Raji (cell line): ENCODE measurements around the gene HOXA9.

Source experiments
- POLR2A ChIP-seq: IDR thresholded peaks from 2 replicates; pipeline ENCODE4 v1.6.1; 2011; ENCODE audit warnings: low read depth, low read length, control low read depth; ENCODE audit not compliant: insufficient read depth

Gene HOXA9

GRCh38 chr7:27177795-27178320 is 12.5 kb upstream of the HOXA9 start:
- TF ChIP-seq POLR2A: no peak

- no peak for TF ChIP-seq POLR2A
Measured at GRCh38 chr7:27176962-27177794, 11.8 kb upstream of the HOXA9 start.

DNA sequence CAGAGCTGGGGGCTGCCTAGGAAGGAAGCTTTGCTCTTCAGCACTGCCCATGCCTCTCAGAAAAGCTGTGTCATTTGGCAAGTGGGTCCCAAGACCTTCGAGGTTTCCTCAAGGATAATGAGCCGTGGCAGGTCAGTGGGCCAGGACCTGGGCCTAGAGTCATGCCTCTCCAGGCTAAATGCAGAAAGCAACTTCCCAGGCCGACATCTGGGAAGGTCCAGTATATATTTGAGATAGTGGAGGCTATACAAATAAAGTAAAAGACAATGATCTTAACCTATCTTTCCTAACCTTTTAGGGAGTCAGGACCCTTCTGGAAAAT is 11.1 kb upstream of the HOXA9 start:
- no peak for TF ChIP-seq POLR2A

GRCh38 chr7:27175626-27176523 is 10.5 kb upstream of the HOXA9 start:
- no peak for TF ChIP-seq POLR2A

DNA sequence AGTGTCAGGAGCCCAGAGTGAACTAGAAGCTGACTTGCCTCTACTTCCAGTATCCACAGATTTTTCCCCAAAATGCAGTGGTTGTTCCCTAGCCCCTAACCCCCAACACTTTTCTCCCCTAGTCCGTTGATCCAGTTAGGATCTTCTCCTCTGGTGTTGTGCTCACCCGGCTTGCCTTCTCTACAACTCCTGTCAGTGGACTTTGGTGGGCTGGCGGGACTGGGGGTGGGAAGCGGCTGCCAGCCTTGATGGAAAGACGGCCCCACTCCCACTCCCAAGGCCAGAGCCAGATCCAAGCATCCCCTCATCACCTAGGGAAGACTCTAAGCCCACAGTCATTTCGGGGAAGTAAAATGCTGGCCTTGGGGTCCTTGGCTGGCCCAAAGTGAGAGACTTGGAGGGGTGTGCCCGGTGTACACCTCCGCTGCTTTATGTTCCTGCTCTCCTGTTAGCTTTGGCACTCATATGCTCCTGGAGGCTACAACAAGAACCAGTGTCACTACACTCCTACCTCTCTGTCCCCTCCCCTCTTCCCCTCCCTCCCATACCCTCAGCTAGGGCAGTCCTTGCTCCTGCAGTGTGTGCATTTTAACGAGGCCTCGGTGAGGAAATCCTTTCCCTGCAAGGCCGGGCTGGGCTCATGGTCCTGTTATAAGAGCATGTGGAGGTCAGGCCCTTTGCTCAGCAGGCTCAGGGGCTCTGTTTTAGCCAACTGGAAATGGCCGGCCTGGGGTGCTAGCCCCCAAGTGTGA is 9.7 kb upstream of the HOXA9 start:
- TF ChIP-seq POLR2A: no peak

DNA sequence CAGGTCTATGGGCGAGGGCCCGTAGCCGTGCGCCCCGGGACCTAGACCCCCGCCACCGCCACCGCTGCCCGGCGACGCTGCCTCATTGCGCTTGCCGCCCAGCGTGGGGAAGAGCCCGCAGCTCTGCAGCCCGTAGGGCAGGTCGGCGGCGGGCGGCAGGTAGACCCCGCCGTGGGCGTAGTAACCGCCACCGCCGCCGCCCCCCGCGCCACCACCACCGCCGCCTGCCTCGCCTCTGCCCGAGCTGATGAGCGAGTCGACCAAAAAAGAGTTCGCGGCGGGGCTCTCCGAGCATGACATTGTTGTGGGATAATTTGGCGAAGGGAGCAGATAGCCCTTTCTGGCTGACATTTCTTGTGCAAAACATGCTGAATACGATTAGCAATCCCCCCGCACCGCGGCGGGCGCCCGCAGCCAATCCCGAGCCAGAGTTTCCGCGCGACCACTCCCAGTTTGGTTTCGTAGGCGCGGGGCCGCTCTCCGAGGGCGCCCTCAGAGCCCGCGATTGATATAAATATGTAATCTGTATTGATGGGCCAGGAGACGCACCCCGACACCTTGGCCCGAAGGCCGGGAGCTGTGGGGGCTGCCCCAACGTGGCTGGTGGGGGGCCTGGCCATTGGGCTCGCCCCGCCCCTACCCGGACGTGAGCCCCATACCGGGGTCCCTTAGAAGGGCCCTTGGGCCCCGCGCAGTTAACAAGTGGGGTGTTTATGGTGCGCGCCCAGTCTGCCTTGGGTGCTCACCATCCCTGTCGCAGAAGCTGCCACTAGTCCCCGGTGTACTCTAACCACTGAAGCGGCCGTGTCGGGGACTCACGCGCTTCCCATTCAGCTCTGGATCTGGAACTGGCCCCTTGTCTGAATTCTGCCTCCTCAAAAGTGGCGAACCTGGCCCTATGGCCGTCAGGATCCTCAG is 8.9 kb upstream of the HOXA9 start, which contains the start of gene HOXA10:
TSS of gene HOXA10 (minus strand) at position 365 of the 918 bp plus-strand sequence. CDS start at position 351, 14 bp downstream.
- no peak for TF ChIP-seq POLR2A

DNA sequence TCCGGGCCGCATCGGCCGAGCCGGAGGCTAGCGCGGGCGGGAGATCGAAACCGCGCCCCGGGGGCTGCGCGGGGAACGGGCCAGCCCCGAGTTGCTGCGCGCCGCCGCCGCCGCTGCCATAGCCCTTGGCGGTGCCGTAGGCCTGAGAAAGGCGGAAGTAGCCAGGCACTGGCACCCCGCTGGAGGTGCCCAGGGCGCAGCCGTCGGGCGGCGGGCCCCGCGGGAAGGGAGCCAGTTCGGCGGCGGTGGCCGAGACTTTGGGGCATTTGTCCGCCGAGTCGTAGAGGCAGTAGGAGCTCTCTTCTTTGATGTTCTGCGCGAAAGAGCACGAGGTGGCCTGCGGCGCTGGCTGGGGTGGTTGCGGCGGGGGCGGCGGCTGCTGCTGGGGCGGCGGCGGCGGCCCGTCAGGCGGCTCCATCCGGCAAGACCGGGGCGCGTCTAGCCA is 8.2 kb upstream of the HOXA9 start:
- no peak for TF ChIP-seq POLR2A

- no peak for TF ChIP-seq POLR2A
Measured at GRCh38 chr7:27172823-27173510, 7.6 kb upstream of the HOXA9 start.

GRCh38 chr7:27172315-27172774 is 7.0 kb upstream of the HOXA9 start:
- no peak for TF ChIP-seq POLR2A

DNA sequence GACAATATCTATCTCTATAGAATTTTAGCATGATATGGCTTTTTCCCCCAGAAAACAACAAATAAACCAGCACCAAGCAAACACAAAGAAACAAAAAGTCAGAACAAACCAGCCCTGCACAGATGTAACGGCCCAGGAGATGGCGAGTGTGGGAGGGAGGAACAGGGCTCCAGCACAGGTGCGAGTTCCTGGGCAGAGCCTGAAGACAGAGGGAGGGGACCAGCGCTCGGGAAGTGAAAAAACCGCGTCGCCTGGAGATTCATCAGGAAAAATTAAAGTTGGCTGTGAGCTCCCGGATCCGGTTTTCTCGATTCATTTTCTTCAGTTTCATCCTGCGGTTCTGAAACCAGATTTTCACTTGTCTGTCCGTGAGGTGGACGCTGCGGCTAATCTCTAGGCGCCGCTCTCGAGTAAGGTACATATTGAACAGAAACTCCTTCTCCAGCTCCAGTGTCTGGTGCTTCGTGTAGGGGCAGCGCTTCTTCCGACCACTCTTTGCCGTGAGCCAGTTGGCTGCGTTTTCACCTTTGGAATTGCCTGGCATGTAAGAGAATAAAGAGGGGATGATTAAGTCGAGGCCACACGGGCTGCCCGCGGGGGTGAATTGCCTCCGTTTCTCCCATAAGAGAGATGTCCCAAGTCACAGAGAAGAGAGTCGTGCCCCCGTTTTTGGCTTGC is 6.4 kb upstream of the HOXA9 start:
- no peak for TF ChIP-seq POLR2A

- no peak for TF ChIP-seq POLR2A
Measured at GRCh38 chr7:27171325-27171636, 5.9 kb upstream of the HOXA9 start.

- TF ChIP-seq POLR2A: no peak
Measured at GRCh38 chr7:27170426-27171324, 5.3 kb upstream of the HOXA9 start.
